Activated B cell treated with CpG ODN at 0.5 μM for 24 hours (primary cell): ENCODE measurements around the gene LYRM9. TPM values are rescaled to one million over a fixed set of nuclear protein-coding genes. Genes with fewer than 3 reads are reported as not detected.

Experiments
- ATAC-seq: fragments of 200-7000 bp; cut with Tn5 transposase; one replicate; pipeline ENCODE4 v1.10.0; 2021; ENCODE audit warnings: low read depth, mild to moderate bottlenecking, moderate library complexity
- CTCF ChIA-PET: fragments of 350-600 bp; sonication (Branson Sonifier 250); formaldehyde crosslinking; loops from one replicate; lab custom pipeline; 2021; ENCODE audit warnings: antibody characterized with exemption; lab: Charles Lee
- POLR2A ChIA-PET: fragments of 350-600 bp; sonication (Branson Sonifier 250); formaldehyde crosslinking; loops from one replicate; lab custom pipeline; 2021; ENCODE audit warnings: antibody characterized with exemption; lab: Charles Lee
- DNase-seq: peaks from one replicate; pipeline ENCODE4 v3.0.0; 2022
- H3K27ac Mint-ChIP-seq: one replicate; pipeline ENCODE4 v1.8.0; 2020; ENCODE audit warnings: mixed read lengths
- H3K27me3 Mint-ChIP-seq: one replicate; pipeline ENCODE4 v1.8.0; 2021; ENCODE audit warnings: mixed read lengths
- H3K36me3 Mint-ChIP-seq: one replicate; pipeline ENCODE4 v1.8.0; 2021; ENCODE audit warnings: low read depth, mixed read lengths
- H3K4me1 Mint-ChIP-seq: one replicate; pipeline ENCODE4 v1.8.0; 2021; ENCODE audit warnings: mixed read lengths
- H3K4me3 Mint-ChIP-seq: one replicate; pipeline ENCODE4 v1.8.0; 2020; ENCODE audit warnings: mild to moderate bottlenecking, mixed read lengths
- H3K9me3 Mint-ChIP-seq: one replicate; pipeline ENCODE4 v1.8.0; 2020; ENCODE audit warnings: mixed read lengths
- intact Hi-C: fragments of 100-400 bp; cut with micrococcal nuclease; formaldehyde crosslinking; loops from one replicate; pipeline ENCODE4 v1.15.1; 2024
- total RNA-seq: library from RNA; stranded (reverse); gene quantifications from 2 replicates; pipeline ENCODE4 v1.2.3, GENCODE V29; 2022
- TF ChIP-seq, protein P1 (sequence below): fragments of 200-600 bp; IDR thresholded peaks from one replicate; pipeline ENCODE4 v1.8.0; 2022; ENCODE audit warnings: antibody characterized with exemption, mild to moderate bottlenecking

LYRM9 gene
- total RNA-seq, 1 donor from 2014 or later: 7.2 TPM

DNA sequence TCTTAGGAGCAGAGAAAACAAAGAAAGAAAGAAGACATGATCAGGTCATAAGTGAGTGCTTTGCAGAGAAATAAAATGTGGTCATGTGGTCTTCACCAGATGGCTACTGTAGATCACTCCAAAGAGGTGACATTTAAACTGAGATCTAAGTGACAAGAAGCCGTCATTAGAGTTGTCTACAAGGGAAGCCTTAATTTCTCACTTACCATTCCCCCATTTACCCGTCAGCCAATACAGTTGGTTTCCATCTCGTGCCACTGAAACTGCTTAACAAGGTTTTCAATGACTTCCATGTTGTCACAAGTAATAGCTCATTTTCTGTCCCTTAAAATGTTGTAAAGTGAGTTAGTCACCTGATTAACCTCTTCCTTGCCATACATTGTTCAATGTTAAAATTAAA lies 6.4 kb upstream of the LYRM9 start:
- Mint-ChIP-seq H3K36me3 (no peaks in the 10 kb centered on the region), H3K27ac (no peak overlapping the region), H3K4me1 (peaks cover 2% of the 10 kb centered on the region), H3K27me3 (peaks cover 8% of the 10 kb centered on the region), H3K4me3 (no peak overlapping the region), H3K9me3 (no peaks in the 10 kb centered on the region)
- DNase-seq (no peak), ATAC-seq (no peak)
- ChIA-PET POLR2A (no interaction called here), CTCF (no interaction called here)
- intact Hi-C loops: no loop called here
- TF ChIP-seq, protein P1, sequence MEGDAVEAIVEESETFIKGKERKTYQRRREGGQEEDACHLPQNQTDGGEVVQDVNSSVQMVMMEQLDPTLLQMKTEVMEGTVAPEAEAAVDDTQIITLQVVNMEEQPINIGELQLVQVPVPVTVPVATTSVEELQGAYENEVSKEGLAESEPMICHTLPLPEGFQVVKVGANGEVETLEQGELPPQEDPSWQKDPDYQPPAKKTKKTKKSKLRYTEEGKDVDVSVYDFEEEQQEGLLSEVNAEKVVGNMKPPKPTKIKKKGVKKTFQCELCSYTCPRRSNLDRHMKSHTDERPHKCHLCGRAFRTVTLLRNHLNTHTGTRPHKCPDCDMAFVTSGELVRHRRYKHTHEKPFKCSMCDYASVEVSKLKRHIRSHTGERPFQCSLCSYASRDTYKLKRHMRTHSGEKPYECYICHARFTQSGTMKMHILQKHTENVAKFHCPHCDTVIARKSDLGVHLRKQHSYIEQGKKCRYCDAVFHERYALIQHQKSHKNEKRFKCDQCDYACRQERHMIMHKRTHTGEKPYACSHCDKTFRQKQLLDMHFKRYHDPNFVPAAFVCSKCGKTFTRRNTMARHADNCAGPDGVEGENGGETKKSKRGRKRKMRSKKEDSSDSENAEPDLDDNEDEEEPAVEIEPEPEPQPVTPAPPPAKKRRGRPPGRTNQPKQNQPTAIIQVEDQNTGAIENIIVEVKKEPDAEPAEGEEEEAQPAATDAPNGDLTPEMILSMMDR: no peak

DNA sequence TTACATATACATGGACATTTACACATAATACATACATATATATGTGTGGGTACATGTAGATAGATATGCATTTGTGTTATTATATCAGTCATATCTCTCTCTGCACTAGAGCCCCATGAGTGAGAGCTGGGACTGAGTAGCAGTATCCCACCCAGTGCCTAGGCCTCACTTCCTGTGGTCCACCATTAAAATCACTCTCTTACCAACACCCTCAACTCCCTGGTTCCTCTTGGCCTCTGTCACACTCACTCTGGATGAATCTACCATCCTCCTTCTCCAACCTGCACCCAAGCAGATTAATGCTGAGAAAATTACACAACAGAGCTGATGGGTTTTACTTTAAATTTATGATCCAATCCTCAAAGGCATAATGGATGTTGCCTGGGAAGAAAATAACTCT lies 4.9 kb upstream of the LYRM9 start:
- CTCF ChIA-PET: no interaction called here
- DNase-seq (no peak), ATAC-seq (no peak)
- H3K4me3 Mint-ChIP-seq: no peak overlapping the region
- H3K27ac Mint-ChIP-seq: no peak overlapping the region
- POLR2A ChIA-PET: no interaction called here
- TF ChIP-seq, protein P1: no peak
- peaks cover 2% of the 10 kb centered on the region for H3K27me3 Mint-ChIP-seq
- H3K4me1 Mint-ChIP-seq: peaks cover 13% of the 10 kb centered on the region
- no peaks in the 10 kb centered on the region for H3K9me3 Mint-ChIP-seq
- H3K36me3 Mint-ChIP-seq: no peaks in the 10 kb centered on the region
- intact Hi-C loops: no loop called here

DNA sequence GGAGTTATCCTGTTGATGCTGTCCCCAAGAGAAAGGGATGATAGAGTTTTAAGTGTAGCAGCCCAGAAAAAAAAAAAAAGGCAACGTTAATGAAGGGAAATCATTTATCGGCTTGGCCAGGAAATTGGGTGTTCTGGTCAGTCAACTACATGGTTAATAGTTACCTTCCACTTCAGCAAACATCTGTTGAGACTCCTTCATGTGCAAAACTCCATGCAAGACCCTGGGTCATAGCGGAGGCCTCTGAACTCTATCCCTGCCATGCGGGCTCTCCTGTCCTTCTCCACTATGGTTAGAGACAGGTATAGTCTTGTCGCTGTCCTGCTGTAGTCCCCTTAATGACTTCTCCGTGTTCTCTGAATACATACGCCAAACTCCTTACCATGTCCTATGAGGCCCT lies 3.5 kb upstream of the LYRM9 start:
- no peaks in the 10 kb centered on the region for H3K27me3 Mint-ChIP-seq
- no peaks in the 10 kb centered on the region for H3K36me3 Mint-ChIP-seq
- ATAC-seq: no peak
- no peak overlapping the region for H3K27ac Mint-ChIP-seq
- no peak for DNase-seq
- H3K4me1 Mint-ChIP-seq: peaks cover 17% of the 10 kb centered on the region
- ChIA-PET POLR2A (no interaction called here), CTCF (no interaction called here)
- H3K4me3 Mint-ChIP-seq: no peak overlapping the region
- TF ChIP-seq, protein P1: no peak
- no peaks in the 10 kb centered on the region for H3K9me3 Mint-ChIP-seq
- intact Hi-C loops: no loop called here

DNA sequence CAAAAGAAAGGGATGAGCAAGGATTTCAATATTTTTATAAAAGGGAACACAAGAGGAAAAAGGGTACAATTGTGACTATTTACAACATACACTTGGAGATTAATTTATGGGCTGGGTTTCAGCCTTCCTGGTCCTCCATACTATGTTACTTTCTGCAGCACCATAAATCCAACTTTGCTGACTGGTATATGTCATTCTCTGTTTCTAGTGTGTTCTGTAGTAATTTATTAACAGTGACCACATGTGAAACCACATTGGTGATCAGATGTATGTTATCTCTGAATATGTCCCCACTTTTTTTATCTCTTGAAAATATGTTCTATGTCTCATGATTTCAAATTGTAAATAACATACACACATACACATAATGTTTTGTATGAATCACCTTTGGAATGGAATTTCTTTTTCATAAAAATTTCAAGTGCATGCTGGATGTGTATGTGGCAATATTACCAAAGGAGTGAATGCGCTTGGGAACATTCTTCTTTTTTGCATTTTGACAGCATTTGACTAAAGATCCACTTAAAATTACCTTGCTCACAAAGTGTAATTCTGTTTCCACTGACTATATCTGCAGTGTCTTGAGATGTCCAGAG lies 2.9 kb upstream of the LYRM9 start:
- Mint-ChIP-seq H3K4me3 (no peak overlapping the region), H3K27me3 (no peaks in the 10 kb centered on the region), H3K9me3 (no peaks in the 10 kb centered on the region), H3K36me3 (no peaks in the 10 kb centered on the region), H3K4me1 (peaks cover 17% of the 10 kb centered on the region), H3K27ac (no peak overlapping the region)
- TF ChIP-seq, protein P1: no peak
- DNase-seq (no peak), ATAC-seq (no peak)
- intact Hi-C loops: no loop called here
- CTCF ChIA-PET: no interaction called here
- POLR2A ChIA-PET: no interaction called here

DNA sequence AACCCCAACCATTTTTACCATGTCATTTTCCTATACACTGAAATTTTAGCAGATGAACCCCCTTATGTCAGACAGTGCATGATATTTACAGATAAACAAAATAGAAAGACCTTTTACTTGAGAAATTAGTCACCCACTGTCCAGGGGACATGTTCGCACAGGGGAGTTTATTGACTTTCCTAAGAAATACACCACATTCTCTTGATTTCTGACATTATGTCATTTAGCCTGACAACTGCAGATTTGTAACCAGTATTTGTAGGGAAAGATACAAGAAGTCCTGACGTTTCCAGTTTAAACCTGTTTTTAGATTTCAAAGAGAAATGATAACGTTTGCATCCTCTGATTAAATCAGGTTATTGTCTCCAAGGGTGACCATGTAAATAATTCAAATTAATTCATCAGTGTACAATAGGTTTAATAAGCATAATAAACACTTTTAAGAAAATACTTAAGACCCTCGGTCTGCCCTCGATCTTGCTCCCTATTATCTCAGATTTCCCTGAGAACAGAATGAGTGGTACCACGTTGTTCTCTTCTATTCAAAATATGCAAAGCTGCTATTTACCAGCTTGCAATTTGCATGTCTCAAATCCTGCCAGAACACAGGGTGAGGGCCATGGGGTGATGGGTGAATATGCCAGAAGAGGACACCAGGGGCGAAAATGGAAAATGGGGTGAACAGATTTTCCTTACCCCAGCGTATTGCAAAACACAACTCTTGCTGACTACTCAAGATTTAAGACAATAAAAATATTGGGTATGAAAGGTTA lies 2.1 kb upstream of the LYRM9 start:
- intact Hi-C loops: no loop called here
- Mint-ChIP-seq H3K4me1 (peaks cover 17% of the 10 kb centered on the region), H3K27me3 (no peaks in the 10 kb centered on the region), H3K36me3 (no peaks in the 10 kb centered on the region), H3K9me3 (no peaks in the 10 kb centered on the region), H3K27ac (no peak overlapping the region), H3K4me3 (no peak overlapping the region)
- DNase-seq (no peak), ATAC-seq (no peak)
- CTCF ChIA-PET: interaction anchor here (1.0 to 4.1 kb wide), 2 partner anchors 91 to 270 kb away, joined by 3 to 93 read pairs; no protein-coding TSS in a partner anchor
- TF ChIP-seq, protein P1: no peak
- POLR2A ChIA-PET: interaction anchor here (2.8 kb wide), 1 partner anchor 89 kb away, joined by 26 read pairs; no protein-coding TSS in a partner anchor
